GM19467 (cell line): Measurements from ENCODE around the gene ABCC3.

ENCODE experiments used
- ATAC-seq: cut with Tn5 transposase; IDR thresholded peaks from one replicate; pipeline ENCODE4 v1.9.1; 2021; ENCODE audit warnings: mild to moderate bottlenecking, moderate library complexity; ENCODE audit not compliant: unreplicated experiment

The ABCC3 gene

GRCh38 chr17:50683434-50684287 is 49.0 kb downstream of the ABCC3 start:
- no peak for ATAC-seq

GRCh38 chr17:50684288-50684611 is 49.6 kb downstream of the ABCC3 start:
- ATAC-seq = no peak

- no peak for ATAC-seq
Observed at GRCh38 chr17:50684612-50685333, 50.1 kb downstream of the ABCC3 start.

- ATAC-seq = no peak
Observed at GRCh38 chr17:50685334-50685665, 50.6 kb downstream of the ABCC3 start.

- ATAC-seq = no peak
Observed at GRCh38 chr17:50685691-50686493, 51.2 kb downstream of the ABCC3 start.

GRCh38 chr17:50686494-50687199 is 52.0 kb downstream of the ABCC3 start:
- no peak for ATAC-seq

GRCh38 chr17:50687200-50688066 is 52.8 kb downstream of the ABCC3 start:
- no peak for ATAC-seq

- ATAC-seq = no peak
Observed at GRCh38 chr17:50688245-50688644, 53.6 kb downstream of the ABCC3 start.

GRCh38 chr17:50689251-50689650 is 54.6 kb downstream of the ABCC3 start:
- ATAC-seq = no peak

- ATAC-seq = no peak
Observed at GRCh38 chr17:50689956-50690886, 55.5 kb downstream of the ABCC3 start.

GRCh38 chr17:50690887-50691549 is 56.3 kb downstream of the ABCC3 start:
- no peak for ATAC-seq

GRCh38 chr17:50691550-50692447 is 57.1 kb downstream of the ABCC3 start:
- no peak for ATAC-seq

GRCh38 chr17:50692448-50693035 is 57.9 kb downstream of the ABCC3 start:
- ATAC-seq = no peak

GRCh38 chr17:50693036-50693682 is 58.5 kb downstream of the ABCC3 start:
- ATAC-seq = no peak

GRCh38 chr17:50696365-50696879 is 61.7 kb downstream of the ABCC3 start:
- no peak for ATAC-seq

- ATAC-seq = no peak
Observed at GRCh38 chr17:50697062-50697461, 62.4 kb downstream of the ABCC3 start.
